Tongue (tissue), 2 donors: ENCODE results near the gene HS3ST5. TPM values are rescaled to one million over a fixed set of nuclear protein-coding genes. Genes with fewer than 3 reads are reported as not detected.
"Not testable (repeated sequence)": the region's sequence is repeated elsewhere in the genome, so short reads cannot be mapped to it uniquely, and the experiment has no call there.

Source experiments
- DNase-seq: peaks from one replicate; pipeline ENCODE4 v3.0.0-alpha.2; 2015
- total RNA-seq: library from RNA; depleted of rRNA; stranded (reverse); fragments of >200 nt; gene quantifications from one replicate; pipeline ENCODE4 v1.2.3, GENCODE V29; 2014

HS3ST5 gene
- total RNA-seq, 1 donor from 2014 or later = 0.21 TPM

DNA sequence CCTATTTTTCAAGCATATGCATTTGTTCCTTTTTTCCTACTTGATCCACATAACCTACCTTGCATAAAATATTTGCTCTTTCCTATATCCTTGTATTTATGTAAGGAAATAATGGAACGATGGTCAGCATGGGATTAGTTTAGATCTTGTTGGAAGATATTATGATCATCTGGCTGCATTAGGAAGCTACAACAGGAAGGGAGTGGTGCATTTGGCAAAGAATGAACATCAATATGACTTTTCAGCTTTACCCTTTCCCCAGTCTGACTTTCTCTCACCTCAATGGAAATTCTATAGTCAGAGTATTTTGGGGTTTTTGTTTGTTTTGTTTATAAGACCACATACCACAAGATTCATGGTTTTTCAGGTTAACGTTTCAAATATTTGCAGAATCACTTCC lies 66.0 kb downstream of the HS3ST5 start:
- no peak for DNase-seq

DNA sequence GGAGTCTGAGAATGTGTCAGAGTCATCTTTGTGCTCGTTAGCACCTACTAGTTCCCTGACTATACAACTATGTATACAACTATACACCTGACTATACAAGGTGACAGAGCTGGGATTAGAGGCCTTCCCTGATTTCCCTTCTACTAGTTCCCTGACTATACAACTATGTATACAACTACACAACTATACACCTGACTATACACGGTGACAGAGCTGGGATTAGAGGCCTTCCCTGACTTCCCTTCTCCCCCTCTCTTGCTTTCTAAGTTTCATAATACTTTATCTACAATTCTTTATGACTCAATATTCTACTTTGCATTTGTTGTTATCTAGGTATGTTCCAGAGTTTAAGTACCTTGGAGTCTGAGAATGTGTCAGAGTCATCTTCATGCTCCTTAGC lies 68.0 kb downstream of the HS3ST5 start:
- no peak for DNase-seq

- DNase-seq = no peak
Measured at GRCh38 chr6:114272582-114272981, 70.2 kb downstream of the HS3ST5 start.

DNA sequence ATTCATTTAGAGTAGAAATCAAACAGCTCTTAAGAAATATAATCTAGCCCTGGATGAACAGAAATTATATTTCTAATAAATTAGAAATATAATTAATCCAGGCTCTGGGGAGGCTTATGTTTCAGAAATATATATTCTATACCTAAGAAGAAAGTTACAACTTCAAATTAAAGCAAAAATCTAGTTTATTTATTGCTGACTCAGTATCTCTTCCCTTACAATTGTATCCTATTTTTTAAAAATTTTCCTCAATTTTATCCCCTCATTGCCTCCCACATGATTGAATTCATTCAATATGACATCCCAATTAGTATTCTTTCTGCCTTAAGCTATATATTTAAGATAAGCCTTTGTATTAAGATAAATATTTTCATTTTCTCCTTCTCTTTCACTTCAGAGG lies 71.4 kb downstream of the HS3ST5 start:
- no peak for DNase-seq

DNA sequence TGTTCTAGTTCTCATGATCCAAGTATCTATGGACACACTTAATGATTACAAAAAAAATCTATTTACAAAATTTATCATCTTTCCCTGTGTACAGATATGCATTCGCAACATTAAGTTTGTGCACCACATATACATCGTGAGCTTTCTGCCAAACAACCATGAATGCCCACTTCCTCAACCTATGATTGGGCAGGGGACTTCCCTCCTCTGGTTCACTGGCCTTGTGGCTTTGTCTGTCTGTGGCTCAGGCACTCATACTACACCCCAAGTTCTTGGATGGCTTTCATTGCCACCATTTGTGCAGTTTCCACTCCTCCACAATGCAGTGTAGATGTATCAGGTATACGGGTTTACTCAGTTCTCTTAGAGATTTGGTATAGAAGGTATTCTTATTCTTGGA lies 74.9 kb downstream of the HS3ST5 start:
- DNase-seq = no peak

GRCh38 chr6:114260810-114261209 lies 82.0 kb downstream of the HS3ST5 start:
- DNase-seq = no peak

GRCh38 chr6:114258376-114258775 lies 84.4 kb downstream of the HS3ST5 start:
- DNase-seq = no peak

- no peak for DNase-seq
Measured at GRCh38 chr6:114253431-114253830, 89.4 kb downstream of the HS3ST5 start.

GRCh38 chr6:114249522-114249921 lies 93.3 kb downstream of the HS3ST5 start:
- DNase-seq = peak; percentile 38

DNA sequence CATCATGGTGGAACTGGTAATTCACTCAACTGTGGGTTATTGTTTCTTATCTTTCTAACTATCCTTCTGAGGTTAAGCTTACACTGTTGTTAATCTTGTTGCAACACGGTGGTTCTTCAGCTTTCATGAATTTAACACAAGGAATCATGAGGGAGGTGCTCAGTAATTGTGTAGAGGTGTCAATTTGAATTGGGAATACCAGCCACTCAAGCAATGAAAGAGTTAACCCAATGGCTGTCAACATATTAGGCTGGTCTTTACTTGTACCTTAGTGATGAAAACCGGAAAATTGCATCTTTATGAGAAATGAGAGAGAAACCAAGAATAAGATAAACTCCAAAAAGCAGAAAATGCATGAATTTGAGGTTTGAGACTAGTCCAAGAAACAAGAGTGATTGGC lies 95.7 kb downstream of the HS3ST5 start:
- DNase-seq = no peak

- DNase-seq = no peak
Measured at GRCh38 chr6:114240796-114241195, 102.0 kb downstream of the HS3ST5 start.

DNA sequence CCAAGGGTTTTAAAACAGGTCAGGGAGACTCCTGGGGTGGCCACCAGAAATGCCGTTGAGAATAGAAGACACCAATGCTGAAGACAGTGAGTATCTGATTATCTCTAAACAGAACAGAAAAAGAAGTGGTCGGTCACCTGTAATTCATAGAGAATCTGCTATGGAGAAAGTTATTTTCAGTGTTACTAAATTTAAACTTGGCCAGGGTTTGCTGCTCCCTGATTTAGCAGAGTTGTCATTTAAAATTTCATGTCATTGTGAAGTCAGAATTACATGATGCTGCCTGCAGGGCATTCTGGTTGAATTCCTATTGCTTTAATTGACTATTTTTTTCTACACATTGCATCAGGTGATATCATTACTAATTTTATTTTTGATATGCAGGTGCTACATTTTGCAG lies 114.1 kb downstream of the HS3ST5 start:
- no peak for DNase-seq

DNA sequence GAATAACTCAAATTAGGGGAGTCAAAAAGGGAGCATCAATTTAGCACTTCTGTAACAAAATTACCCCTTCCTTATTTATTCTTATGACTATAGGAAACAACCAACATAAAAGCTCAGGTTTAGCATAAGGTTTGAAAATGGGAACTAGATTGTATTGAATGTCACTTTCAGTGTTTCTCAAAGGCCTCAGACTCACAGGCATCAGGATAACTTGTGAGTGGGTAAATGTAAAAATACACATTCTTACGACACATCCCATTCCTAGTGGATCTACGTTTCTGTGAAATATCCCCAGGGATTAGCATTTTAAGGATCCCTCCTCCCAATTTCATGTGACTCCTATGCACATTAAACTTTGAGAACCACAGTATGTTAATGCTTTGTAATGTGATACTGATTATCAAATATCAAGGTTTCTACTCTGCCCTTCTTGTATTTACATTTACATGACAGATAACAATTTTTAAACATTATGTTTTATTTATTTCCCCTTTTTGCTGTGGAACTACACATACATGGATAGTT lies 114.8 kb downstream of the HS3ST5 start:
- no peak for DNase-seq

GRCh38 chr6:114220241-114220640 lies 122.6 kb downstream of the HS3ST5 start:
- no peak for DNase-seq

GRCh38 chr6:114218437-114219340 lies 124.1 kb downstream of the HS3ST5 start:
- DNase-seq = no peak

DNA sequence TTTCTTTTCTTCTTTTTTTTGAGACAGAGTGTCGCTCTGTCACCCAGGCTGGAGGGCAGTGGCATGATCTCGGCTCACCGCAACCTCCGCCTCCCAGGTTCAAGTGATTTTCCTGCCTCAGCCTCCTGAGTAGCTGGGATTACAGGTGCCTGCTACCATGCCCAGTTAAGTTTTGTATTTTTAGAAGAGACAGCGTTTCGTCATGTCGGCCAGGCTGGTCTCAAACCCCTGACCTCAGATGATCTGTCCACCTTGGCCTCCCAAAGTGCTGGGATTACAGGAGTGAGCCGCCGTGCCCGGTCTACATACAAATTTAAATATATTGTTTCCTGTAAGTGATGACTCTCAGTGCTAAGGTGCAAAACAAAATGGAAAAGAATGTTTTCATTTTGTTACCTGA lies 124.8 kb downstream of the HS3ST5 start:
- not testable (repeated sequence) for DNase-seq

GRCh38 chr6:114216789-114217467 lies 125.9 kb downstream of the HS3ST5 start:
- peak; percentile 21 for DNase-seq

- peak; percentile 5 for DNase-seq
Measured at GRCh38 chr6:114210467-114210866, 132.4 kb downstream of the HS3ST5 start.

DNA sequence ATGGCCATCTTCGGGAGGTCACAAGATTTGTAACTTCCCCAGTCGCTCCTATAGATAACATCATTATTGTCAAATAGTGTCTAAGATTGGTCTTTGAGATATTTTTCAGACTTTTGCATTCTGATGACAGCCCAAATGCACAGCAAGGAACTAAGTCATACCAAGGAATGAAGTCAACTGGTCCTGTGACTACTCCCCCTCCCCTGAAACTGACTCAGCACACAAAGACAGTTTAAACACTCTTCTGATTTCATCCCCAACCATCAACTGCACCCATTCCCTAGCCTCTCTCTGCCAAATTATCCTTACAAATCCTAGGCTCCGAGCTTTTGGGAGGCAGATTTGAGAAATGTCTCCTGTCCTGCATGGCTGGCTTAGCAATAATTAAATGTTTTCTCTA lies 139.4 kb downstream of the HS3ST5 start:
- DNase-seq = no peak

DNA sequence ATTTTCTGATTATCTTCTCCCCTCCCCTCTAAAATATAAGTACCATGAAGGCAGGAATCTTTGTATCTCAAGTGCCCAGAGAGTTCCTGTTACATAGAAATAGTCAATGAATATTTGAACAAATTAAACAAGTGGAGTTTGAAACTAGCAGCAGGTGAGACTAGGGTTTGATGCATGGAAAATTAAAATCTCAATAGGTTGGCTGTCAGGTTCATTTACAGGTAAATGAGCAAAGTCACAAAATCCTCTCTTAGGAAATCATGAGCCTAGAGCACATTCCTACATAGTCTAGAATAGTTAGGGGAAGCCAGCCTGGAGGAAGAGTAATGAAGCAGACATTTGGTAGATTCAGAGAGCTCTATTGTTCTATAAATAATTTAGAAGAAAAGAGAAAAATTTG lies 140.4 kb downstream of the HS3ST5 start:
- DNase-seq = no peak

DNA sequence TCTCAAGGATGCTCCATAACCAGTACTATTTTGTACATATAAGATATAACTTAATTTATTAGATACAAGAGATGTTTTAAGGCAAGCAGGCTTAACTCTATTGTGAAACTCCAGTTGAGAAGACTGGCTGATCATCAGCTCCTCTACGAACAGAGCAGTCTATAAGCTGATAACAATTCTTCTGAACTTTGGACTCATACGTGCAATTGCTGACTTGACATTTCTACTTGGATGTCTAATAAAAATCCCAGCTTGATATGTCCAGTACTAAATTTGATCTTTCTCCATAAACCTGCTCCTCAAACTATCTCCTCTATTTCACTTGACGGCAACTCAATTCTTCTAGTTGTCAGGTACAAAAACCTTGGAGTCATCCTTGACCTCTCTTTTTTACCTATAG lies 141.9 kb downstream of the HS3ST5 start:
- DNase-seq = no peak

- no peak for DNase-seq
Measured at GRCh38 chr6:114195631-114196403, 147.0 kb downstream of the HS3ST5 start.

DNA sequence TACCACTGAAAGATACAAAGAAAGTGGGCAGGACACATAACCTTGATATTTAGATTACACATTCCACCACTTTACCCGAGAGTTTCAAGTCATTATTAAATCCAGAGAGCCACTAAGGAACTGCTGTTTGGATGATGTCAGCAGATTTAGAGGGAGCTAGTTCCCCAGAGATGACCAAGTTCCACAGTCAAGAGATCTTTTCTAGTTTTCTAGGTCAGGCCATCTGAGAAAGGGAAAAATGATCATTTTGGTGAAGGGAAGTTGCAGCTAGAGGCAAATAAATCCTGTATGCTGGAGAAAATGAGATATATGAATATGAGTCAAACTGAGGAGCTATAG lies 147.8 kb downstream of the HS3ST5 start:
- no peak for DNase-seq
